Psoas muscle (tissue), 8 donors: ENCODE results near the gene GNAI1. TPM values are rescaled to one million over a fixed set of nuclear protein-coding genes. Genes with fewer than 3 reads are reported as not detected.

ENCODE experiments used
- ATAC-seq, 4 donors: fragments of 200-7000 bp; cut with Tn5 transposase; one replicate each; pipeline ENCODE4 v1.9.1; 2020; ENCODE audit warnings: moderate library complexity in 3 of 4, mild to moderate bottlenecking in 2 of 4
- DNase-seq, 2 donors: peaks; one replicate each; pipeline ENCODE4 v3.0.0-alpha.2; 2020
- H3K27ac ChIP-seq: fragments of 200-600 bp; one replicate; pipeline ENCODE4 v1.8.0; 2022
- H3K27me3 ChIP-seq, 3 donors: fragments of 200-600 bp in 1 of 3; one replicate each; pipeline versions ENCODE4 v1.6.1 to v1.8.0; 2013 to 2022; ENCODE audit warnings: low read length in 2 of 3, mild to moderate bottlenecking in 2 of 3, moderate library complexity in 1 of 3; ENCODE audit not compliant: insufficient read depth in 3 of 3
- H3K36me3 ChIP-seq, 2 donors: fragments of 200-600 bp in 1 of 2; one replicate each; pipeline versions ENCODE4 v1.6.1 to v1.8.0; 2013 to 2022; ENCODE audit warnings: low read depth in 1 of 2, mild to moderate bottlenecking in 1 of 2, moderate library complexity in 1 of 2; ENCODE audit not compliant: insufficient read depth in 1 of 2
- H3K4me1 ChIP-seq: fragments of 200-600 bp; one replicate; pipeline ENCODE4 v1.8.0; 2022
- H3K4me3 ChIP-seq: fragments of 200-600 bp; one replicate; pipeline ENCODE4 v1.8.0; 2022; ENCODE audit warnings: mild to moderate bottlenecking
- H3K9me3 ChIP-seq: fragments of 200-600 bp; one replicate; pipeline ENCODE4 v1.8.0; 2022
- CTCF ChIP-seq: fragments of 200-600 bp; IDR thresholded peaks from one replicate; pipeline ENCODE4 v1.8.0; 2022; ENCODE audit warnings: antibody characterized with exemption
- WGBS, 3 donors: extraction: QIAGEN DNeasy Blood & Tissue Kit; methylation state at CpG; one replicate each; pipeline versions ENCODE4 v1.1.6 to v1.1.7; 2013; 5-methylcytosine and 5-hydroxymethylcytosine counted together
- intact Hi-C, 2 donors: fragments of 100-400 bp; cut with DNase I; formaldehyde crosslinking; loops; one replicate each; pipeline versions ENCODE4 v1.11.0 to v1.14.2; 2022
- polyA plus RNA-seq, 3 donors: library from polyadenylated mRNA; stranded (reverse); fragments of 200-250 nt; gene quantifications; one replicate each; pipeline ENCODE4 v1.2.3, GENCODE V29; 2013
- total RNA-seq, 4 donors: library from RNA; stranded (reverse); fragmentation: NEBNext Ultra II Directional in 2 of 4; extraction: Animal tissue kit (Norgen Biotek cat#: 25700) in 2 of 4; gene quantifications; one replicate each; pipeline versions ENCODE4 v1.2.1 to v1.2.4, GENCODE V29; 2021 to 2023
- donor health status: healthy with polysubstance abuse.
- donor health status: DM: no; HTN: no; CAD: no; lungs with moderate emphysema.
- donor health status: Bipolar disorder and iron deficiency.
- donor health status: healthy.
- donor health status: DM: yes; HTN: yes; CAD: no.
- donor health status: DM: no; HTN: no; CAD: no.
- donor health status: DM: no; HTN: no; CAD: no.
- donor health status: DM: yes; HTN: yes; CAD: no.

The GNAI1 gene
- total and polyA plus RNA-seq, 7 donors = 3.8 to 13.7 (median 6.5) TPM

GRCh38 chr7:80128918-80129317 lies 5.7 kb upstream of the GNAI1 start:
- Histone ChIP-seq H3K9me3 (no peaks in the 10 kb centered on the region), H3K27me3 (no peaks in the 10 kb centered on the region), H3K27ac (no peak overlapping the region), H3K4me3 (no peak overlapping the region), H3K4me1 (no peaks in the 10 kb centered on the region), H3K36me3 (no peaks in the 10 kb centered on the region)
- ATAC-seq (no peak), DNase-seq (no peak)
- WGBS, 3 donors = 94 to 98% (median 96%) methylated on average over 3 of the region's 3 CpGs
- no peak for TF ChIP-seq CTCF
- intact Hi-C loops = no loop called here

GRCh38 chr7:80129785-80130184 lies 4.8 kb upstream of the GNAI1 start:
- ATAC-seq (no peak), DNase-seq (no peak)
- no peaks in the 10 kb centered on the region for H3K36me3 ChIP-seq
- no peaks in the 10 kb centered on the region for H3K9me3 ChIP-seq
- H3K4me1 ChIP-seq = no peaks in the 10 kb centered on the region
- H3K27ac ChIP-seq = no peak overlapping the region
- TF ChIP-seq CTCF = no peak
- H3K27me3 ChIP-seq = no peaks in the 10 kb centered on the region
- no peak overlapping the region for H3K4me3 ChIP-seq
- intact Hi-C loops = loop anchor here in 1 of 2 donors (10.0 kb wide), 2 partner anchors 65 to 265 kb away; no protein-coding TSS in a partner anchor

- ATAC-seq (no peak), DNase-seq (no peak)
- intact Hi-C loops = loop anchor here in 1 of 2 donors (10.0 kb wide), 2 partner anchors 67 to 263 kb away; no protein-coding TSS in a partner anchor
- TF ChIP-seq CTCF = no peak
- peaks cover 7% of the 10 kb centered on the region for H3K4me1 ChIP-seq
- no peaks in the 10 kb centered on the region for H3K27me3 ChIP-seq
- H3K4me3 ChIP-seq = no peak overlapping the region
- WGBS, 3 donors = 76 to 87% (median 86%) methylated on average over 2 of the region's 2 CpGs
- H3K36me3 ChIP-seq = no peaks in the 10 kb centered on the region
- no peak overlapping the region for H3K27ac ChIP-seq
- H3K9me3 ChIP-seq = no peaks in the 10 kb centered on the region
Measured at GRCh38 chr7:80131675-80132435, 2.8 kb upstream of the GNAI1 start.

GRCh38 chr7:80132594-80132993 lies 2.0 kb upstream of the GNAI1 start:
- DNase-seq (no peak), ATAC-seq (no peak)
- Histone ChIP-seq H3K27ac (no peak overlapping the region), H3K36me3 (no peaks in the 10 kb centered on the region), H3K4me1 (peaks cover 7% of the 10 kb centered on the region), H3K9me3 (no peaks in the 10 kb centered on the region), H3K4me3 (no peak overlapping the region), H3K27me3 (no peaks in the 10 kb centered on the region)
- intact Hi-C loops = loop anchor here in 1 of 2 donors (10.0 kb wide), 2 partner anchors 68 to 262 kb away; no protein-coding TSS in a partner anchor
- 70 to 78% (median 75%) methylated on average over 3 of the region's 3 CpGs for WGBS, 3 donors
- TF ChIP-seq CTCF = no peak
